HG03460 (cell line): Measurements from ENCODE around the gene PRSS56.

ENCODE experiments used
- ATAC-seq: cut with Tn5 transposase; IDR thresholded peaks from one replicate; pipeline ENCODE4 v1.9.1; 2021; ENCODE audit not compliant: unreplicated experiment

The PRSS56 gene

GRCh38 chr2:232486558-232487384 lies 33.4 kb upstream of the PRSS56 start:
- no peak for ATAC-seq

DNA sequence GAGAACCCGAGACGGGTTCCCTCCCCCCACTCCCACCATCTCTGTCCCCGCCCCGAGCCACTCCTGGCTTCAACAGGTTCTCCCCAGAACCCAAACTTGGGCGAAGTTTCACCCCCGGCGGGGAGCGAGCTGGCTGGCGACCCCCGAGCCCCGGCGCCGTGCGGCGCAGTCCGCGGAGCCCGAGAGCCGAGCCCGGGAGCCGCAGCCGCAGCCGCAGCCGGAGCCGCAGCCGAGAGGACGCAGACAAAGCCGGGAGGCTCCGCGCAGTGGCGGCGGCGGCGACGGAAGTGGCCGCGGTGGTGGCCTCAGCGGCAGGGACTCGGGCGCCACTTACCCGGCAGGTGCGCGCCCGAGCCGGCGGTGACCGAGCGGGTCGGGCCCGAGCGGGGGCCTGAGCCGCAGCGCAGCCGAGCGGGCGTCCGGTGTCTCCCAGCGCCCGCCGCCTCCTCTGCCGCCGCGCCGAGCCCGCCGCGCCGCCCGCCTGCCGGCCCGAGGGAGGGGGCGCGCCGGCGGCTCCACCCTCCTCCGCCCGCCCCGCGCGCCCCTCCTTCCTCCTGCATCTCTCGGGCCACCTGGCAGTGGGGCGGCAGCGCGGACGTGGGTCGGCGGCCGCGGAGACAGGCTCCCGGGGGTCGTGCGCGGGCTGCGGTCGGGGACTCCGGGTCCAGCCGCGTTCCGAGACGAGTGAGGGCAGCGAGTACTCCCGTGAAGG lies 32.6 kb upstream of the PRSS56 start, which contains the start of gene ECEL1:
ECEL1 (minus strand) TSS at position 450 of the 712 bp plus-strand sequence. CDS start 1,181 bp downstream, outside the sequence.
- ATAC-seq, result no peak

- no peak for ATAC-seq
Measured at GRCh38 chr2:232488097-232488711, 32.0 kb upstream of the PRSS56 start.

GRCh38 chr2:232488721-232489300 lies 31.4 kb upstream of the PRSS56 start:
- no peak for ATAC-seq

DNA sequence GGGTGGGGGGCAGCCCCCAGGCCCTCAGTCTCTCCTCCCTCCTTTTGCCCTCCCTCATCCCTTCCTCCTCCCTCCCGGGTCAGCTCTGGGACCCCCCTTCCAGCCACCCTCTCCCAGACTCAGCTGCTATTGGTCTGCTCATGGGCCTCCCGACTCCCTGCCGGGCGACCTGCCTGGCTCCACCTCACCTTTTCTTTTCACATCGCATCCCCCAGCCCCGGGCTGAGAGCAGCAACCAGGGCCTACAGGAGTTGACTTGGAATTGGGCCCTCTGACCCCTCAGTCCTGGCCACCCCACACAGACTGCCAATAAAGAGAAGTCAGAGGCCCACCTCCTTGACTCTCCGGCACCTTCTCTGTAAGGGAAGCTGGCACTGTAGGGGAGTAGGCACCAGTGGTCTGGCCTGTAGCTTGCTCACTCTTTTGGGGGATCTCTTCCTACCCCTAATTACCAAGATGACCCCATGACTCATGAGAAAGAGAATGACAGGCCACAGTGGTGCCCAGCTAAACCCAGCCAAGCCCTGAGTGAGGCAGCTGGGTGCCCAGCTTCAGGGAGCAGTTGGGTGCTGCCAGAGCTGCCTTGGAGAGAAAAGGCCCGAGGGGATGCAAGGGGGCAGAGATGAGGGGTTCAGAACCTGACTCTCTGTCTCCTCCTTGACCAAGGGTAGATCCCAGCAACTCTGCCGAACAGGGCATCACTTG lies 30.5 kb upstream of the PRSS56 start:
- ATAC-seq, result no peak

DNA sequence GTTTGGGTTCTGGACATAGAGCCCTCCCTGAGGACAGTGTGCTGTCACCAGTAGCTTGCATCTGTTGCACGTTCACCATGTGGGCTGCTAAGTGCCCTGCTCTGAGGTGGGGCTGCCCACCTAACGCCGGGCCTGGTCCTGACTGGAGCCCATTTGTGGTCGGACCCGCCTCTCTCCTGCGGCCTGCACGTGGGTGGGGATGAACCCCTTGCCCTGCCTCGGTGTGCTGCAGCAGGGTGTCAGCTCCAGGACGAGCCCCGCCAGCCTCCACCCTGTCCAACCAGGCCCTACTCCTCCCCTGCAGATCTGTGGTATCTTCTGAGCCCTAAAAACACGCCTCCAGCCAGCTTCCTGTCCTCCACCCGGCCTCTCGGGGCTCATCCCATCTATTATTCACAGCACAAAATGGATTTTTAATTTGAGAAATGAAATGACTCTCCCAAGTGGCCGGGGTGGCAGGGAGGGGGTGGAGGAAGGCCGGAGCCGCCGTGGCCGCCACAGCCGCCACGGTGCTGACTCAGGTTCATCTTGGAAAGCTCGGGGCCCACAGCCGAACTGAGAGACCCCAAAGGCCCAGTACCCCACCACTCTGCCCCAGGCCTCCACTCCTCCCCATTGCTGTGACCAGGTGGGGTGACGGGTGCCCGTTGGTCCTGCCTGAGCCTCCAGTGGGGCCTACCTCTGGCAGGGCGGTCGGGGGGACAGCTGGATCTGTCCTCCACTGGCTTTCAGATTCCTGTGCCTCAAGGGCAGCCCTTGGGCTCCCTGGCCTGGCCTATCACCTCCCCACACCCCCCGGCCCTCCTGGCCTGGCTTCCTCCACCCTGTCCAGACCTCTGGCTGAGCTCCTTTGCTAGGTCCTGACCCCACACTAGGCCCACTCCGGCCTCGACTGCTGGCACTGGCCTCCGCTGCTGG lies 29.7 kb upstream of the PRSS56 start:
- ATAC-seq, result no peak

DNA sequence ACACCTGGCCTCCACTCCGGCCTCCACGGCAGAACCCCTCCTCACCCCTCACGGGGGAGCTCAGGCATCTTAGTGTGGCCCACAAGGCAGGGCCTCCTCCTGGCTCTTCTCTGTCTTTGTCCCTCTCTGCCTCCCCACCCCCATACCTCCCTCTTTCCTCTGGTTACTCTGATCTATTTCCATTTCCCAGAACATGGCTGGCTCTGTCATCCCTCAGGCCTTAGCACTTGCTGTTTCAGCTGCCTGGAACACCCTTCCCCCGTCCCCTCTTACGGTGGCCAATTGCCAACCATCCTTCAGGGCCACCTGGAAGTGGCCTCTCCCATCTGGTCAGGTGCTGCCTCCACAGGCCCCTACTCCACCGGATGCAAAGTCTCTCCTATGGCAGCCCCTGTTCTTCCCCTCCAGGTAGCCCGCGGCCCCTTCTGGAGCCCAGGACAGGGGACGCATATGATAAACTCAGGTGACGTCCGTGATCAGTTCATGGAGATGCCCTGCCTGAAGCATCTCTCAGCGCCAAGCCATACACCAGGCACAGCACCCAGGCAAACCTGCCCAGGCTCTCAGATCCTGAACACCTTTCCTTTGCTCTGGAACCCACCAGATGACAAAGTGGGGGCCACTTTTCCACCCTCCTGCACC lies 28.9 kb upstream of the PRSS56 start:
- ATAC-seq, result no peak

DNA sequence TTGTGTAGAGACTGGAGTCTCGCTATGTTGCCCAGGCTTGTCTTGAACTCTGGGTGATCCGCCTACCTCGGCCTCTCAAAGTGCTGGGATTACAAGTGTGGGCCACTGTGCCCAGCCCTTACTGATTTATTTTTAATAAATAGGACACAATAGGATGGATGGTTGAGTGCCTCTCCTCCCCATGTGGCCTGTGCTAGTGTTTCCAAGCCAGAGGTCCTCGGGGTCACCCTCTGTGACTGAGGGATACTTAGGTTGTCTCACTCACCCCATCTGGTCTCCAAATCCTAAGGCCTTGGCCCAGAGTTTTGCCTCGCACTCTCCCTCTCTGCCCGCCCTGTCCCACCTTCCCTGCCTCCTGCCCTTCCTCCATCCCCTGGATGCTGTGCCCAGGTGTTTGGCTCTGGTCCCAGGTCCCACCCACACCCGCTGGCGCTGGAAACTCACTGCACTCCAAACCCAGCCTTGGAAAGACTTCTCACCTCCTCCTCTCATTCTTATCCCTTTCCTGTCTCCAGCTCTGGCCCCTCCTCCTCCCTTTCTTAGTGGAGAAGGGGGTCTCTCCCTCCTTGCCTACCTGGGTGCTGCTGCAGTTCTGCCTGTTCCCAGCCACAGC lies 27.8 kb upstream of the PRSS56 start:
- no peak for ATAC-seq

GRCh38 chr2:232492963-232493700 lies 27.1 kb upstream of the PRSS56 start:
- ATAC-seq, result no peak

DNA sequence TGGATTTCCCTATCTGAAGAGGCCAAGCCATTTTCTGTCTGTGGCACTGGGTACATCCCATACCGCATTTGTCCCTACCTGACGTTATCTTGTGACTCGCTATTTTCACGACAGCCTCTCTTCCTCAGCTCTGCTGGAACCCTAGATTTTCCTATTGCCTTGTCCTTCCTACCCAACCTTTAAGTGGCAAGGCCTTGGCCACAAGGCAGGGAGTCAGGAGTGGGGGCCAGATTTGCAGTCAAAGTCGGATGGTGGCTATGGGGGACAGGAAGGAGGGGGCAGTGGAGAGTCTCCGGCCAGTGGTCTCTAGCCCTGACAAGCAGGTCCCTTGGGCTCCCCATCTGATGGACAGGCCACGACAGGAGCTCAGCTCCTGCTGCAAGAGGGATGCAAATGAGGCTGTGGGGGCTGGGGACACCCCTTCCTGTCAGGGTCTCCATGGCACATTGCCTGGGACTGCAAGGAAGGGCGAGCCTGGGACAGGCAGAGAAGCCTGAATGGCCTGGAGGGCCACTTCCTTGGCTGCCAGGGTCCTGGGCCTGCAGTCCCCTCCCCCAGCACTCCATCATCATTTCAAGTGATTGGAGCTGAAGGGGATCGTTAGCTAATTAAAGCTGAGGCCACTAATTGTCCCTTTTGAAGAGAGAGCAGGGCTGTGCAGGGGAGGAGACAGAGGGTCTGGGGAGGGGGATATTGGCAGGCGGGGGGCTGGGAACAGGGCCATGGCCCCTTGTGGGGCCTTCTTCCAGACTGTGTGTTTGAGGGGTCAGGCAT lies 26.3 kb upstream of the PRSS56 start:
- no peak for ATAC-seq

DNA sequence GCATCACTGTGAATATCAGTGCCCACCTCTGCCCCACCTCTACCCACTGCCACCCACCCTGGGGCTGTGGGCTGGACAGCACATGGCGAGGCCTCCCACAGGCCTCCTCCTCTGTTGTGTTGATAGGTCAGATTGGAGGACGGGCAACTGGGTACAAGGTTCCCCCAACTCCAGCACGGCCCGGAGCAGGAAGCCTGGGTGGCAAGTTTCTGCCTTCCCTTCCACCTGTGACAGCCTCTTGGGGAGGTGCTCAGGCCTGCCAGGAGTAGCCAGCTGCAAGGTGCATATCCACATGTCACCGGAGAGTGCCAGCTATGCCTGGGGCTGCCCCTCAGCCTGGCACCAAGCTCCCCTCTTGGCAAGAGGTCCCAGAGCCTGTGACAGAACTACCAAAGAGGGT lies 25.6 kb upstream of the PRSS56 start:
- ATAC-seq, result no peak

DNA sequence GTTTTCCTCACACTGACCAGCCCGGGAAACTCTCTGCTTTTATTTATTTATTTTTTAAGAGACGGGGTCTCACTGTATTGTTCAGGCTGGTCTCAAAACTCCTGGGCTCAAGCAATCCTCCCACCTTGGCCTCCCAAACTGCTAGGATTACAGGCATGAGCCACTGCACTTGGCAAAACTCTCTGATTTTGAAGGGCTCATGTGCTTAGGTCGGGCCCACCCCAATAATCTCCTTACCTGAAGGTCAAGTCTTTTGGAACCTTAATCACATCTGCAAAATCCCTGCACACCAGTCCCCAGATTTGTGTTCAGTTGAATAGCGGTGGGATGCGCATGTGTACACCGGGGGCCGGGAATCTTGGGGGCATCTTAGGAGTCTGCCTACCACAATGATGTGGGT lies 24.9 kb upstream of the PRSS56 start:
- ATAC-seq, result no peak

DNA sequence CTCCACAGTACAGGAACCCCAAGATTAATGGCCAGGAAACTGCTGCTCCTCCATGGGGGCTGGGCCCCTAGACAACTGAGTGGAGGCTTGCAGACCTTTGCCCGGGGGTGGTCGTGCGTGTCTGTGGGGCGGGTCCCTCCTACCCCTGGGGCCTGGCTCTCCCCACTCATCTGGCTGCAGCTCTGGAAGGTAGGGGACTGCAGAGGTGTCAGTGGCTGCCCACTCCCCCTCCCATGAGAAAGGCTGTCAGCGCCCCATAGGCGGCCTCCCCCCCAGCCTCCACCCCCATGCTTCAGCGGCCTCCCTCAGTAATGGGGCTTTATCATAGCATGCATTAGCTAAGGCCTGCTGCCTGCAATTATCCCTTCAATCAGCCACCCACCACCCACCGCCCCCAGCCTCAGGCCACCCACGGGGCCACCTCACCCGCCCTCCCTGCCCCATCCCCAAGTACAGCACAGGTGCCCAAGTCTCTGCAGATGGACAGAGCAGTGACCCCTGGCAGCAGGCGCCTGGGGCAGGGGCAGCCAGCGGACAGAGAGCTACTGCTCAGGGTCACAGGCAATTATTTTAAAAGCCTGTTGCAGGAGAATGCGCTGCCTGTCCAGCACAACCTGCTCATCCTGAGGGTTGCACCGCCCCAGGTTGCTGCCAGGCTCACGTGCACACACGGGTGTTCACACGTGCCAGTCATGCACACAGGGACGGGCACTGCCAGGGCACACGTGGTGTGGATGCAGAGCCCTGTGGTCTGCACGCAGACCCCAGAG lies 23.5 kb upstream of the PRSS56 start:
- no peak for ATAC-seq

- ATAC-seq, result no peak
Measured at GRCh38 chr2:232497348-232497747, 22.8 kb upstream of the PRSS56 start.

GRCh38 chr2:232498452-232498851 lies 21.7 kb upstream of the PRSS56 start:
- ATAC-seq, result no peak

DNA sequence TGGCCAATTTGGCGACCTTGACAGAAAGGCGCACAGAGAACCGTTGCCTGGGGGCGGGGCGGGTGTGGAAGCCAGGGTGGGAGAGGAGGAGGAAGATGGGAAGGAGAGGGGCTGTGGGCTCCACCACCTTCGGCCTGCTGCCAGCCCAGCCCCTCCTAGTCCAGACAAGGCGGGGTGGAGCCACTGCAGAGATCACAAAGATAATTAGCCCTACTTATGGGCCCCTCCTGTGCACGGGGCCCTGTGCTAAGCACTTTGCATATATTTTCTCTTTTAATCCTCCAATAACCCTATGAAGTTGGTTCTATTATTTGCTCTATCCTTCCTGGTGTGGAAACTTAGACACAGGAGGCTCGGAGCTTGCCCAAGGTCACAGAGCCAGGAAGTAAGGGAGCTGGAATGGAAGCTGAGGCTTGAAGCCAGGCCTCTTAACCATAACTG lies 18.8 kb upstream of the PRSS56 start:
- ATAC-seq, result no peak
